WI38 (cell line): ENCODE measurements around the gene OVCA2.

Experiments
- H3K4me3 ChIP-seq: 2 replicates; pipeline ENCODE4 v1.5.1; 2011; ENCODE audit warnings: low read depth, mild to moderate bottlenecking, control low read depth, low read length
- TF ChIP-seq, protein P1 (sequence below): IDR thresholded peaks from 2 replicates; pipeline ENCODE4 v1.5.1; 2012; ENCODE audit warnings: low read depth, mild to moderate bottlenecking, control low read depth, low read length

Gene OVCA2

DNA sequence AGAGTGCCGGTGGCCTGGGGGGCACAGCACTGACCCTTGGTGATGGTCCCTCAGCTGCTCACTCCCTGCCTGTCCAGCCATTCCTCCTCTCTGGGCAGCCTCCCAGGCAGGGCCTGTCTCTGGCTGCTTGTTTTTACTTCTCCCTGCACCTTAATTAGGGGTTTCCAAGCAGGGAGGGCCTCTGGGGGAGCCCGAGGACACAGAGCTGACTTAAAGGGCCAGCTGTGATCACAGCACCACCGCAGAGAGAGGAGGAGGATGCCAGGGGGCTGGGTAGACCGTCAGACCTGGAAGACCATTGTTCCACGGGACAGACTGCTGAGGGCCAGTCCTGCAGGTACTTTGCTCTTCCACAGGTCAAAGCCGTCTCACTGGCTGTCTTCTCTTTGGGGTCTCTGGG, 13.1 kb upstream of the OVCA2 start:
- TF ChIP-seq, protein P1, sequence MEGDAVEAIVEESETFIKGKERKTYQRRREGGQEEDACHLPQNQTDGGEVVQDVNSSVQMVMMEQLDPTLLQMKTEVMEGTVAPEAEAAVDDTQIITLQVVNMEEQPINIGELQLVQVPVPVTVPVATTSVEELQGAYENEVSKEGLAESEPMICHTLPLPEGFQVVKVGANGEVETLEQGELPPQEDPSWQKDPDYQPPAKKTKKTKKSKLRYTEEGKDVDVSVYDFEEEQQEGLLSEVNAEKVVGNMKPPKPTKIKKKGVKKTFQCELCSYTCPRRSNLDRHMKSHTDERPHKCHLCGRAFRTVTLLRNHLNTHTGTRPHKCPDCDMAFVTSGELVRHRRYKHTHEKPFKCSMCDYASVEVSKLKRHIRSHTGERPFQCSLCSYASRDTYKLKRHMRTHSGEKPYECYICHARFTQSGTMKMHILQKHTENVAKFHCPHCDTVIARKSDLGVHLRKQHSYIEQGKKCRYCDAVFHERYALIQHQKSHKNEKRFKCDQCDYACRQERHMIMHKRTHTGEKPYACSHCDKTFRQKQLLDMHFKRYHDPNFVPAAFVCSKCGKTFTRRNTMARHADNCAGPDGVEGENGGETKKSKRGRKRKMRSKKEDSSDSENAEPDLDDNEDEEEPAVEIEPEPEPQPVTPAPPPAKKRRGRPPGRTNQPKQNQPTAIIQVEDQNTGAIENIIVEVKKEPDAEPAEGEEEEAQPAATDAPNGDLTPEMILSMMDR = no peak
- H3K4me3 ChIP-seq = no peak overlapping the region

DNA sequence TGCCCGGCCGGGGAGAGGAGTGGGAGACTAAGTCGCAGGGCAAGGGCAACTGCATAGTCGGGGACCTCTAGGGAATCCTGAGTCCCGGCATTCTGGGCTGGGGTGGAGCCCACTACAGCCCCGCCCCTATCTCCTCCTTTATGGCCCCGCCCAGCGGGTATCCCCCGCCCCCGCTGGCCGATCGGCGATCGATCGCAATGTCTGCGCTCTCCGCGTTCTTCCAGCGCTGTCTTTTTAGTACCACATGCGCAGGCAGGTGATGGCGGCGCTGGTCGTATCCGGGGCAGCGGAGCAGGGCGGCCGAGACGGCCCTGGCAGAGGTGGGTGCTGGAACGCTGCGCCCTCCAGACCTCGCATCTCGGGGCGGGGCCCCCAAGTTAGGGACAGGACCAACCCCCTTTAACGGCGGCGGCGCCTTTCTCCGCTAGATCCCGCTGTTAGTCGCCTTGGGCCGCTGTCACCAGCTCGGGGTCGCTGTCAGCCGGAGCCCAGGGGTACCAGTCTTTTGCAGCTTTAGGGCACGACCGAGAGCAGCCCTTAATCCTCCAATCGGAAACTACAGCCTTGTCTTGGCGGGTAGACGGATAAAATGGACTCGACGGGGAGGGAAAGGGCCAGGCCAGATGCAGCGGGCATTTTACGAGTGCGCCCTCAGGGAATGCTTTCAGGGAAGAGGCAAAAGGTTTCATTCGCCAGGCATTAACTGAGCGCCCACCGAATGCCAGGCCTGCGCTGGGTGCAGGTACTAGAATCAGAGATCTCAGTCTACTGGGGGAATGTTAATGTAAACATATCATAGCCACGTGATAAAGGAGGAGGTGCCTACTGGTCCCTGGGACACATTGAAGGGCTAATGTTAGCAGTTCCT, 11.7 kb upstream of the OVCA2 start, which contains the start of gene DPH1:
Gene DPH1, plus strand, starts transcription at position 243 of the 868 bp plus-strand sequence. Its CDS starts 17 bp downstream, at position 260.
- H3K4me3 ChIP-seq = peak within 1 kb of the TSS; percentile 99
- TF ChIP-seq, protein P1 = no peak

DNA sequence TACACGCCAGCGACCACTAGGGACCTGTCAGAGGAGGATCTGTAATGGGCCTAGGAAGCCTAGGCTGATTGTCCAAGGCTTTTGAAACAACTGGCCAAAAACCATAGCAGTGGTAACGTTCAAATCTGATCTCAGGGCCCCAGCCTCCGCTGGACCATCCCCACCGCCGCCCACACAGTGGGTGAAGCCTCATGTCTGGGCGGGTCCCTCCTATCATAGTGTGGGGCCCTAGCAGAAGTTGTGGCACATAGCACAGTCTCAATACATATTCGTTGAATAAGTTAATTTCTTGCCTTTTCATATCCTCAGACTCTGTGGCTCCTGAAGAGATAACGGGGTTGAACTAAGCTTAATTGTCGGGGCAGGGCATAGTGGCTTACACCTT, 11.1 kb upstream of the OVCA2 start:
- TF ChIP-seq, protein P1 = peak; percentile 62
- H3K4me3 ChIP-seq = peak overlapping the region; percentile 99

DNA sequence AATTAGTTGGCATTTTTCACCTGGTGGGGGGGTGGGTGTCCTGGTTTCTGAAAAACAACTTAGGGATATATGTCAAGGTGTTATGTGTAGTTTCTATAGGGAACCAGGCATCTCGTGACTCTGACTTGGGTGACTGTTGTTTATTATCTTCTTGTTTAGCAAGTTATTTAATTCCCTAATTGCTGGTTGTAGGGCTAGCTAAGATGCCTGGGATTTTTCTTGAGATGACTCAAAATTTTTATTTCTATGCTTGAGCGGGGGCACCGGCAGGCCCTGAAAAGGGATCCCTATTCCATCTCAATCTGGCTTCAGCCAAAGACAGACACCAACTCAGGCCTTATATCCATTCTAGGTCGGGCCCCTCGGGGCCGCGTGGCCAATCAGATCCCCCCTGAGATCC, 8.7 kb upstream of the OVCA2 start:
- TF ChIP-seq, protein P1 = no peak
- no peak overlapping the region for H3K4me3 ChIP-seq

DNA sequence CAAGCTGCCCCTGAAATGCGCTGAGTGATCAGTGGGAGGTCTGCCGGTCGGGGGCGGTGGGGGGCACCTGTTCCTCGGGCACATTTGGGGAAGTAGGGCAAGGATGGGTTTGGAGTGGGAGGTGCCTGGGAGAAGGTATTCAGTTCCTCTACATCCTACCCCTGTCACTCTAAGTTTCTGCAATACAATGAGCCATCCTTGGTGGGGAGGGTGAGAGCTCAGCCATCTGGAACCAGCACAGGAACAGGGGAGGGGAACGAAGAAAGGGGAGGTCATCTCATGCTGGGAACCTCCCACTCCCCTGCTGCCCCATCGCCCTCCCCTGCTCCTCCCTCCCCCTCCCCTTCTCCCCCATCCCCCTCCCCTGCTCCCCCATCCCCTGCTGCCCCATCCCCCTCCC, 7.7 kb upstream of the OVCA2 start:
- no peak overlapping the region for H3K4me3 ChIP-seq
- TF ChIP-seq, protein P1 = no peak

DNA sequence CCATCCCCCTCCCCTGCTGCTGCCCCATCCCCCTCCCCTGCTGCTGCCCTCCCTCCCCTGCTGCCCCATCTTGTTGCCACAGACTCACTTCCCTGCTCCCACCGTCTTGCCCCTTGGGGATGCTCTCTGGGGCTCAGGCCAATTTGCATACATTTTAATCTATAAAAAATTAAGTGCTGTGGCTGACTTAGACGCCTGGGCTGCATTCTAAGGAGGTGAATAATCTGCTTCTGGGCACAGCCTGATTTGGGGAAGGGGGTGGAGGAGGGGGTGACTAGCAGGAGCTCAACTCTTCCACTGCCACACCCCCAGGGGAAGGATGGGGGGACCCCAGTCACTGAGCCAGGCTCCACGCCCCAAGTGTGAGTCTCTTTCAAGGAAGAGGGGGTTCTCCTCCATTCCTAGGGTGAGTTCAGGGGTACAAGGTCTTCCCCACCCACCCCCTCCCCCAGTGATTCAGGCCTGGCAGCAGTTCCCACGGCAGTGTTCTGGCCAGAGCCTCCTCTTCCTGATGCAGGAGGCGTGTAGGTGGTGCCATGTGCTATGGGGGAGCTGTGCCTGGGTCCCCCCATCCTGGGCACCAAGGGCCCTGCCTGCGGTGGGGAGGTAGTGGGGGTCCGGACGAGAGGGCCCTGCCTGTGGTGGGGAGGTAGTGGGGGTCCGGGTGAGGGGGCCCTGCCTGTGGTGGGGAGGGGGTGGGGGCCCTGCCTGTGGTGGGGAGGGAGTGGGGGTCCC, 6.8 kb upstream of the OVCA2 start:
- no peak overlapping the region for H3K4me3 ChIP-seq
- TF ChIP-seq, protein P1 = no peak
